Head of caudate nucleus (tissue), 42 donors: ENCODE results near the gene UCHL1.
"Not testable (repeated sequence)": the region's sequence is repeated elsewhere in the genome, so short reads cannot be mapped to it uniquely, and the experiment has no call there.

Source experiments
- DNase-seq, 42 donors: peaks; one replicate each; pipeline versions ENCODE4 v3.0.0 to v3.0.0-alpha.2; 2020 to 2021; ENCODE audit warnings: mixed read lengths in 7 of 42
- intact Hi-C: fragments of 100-400 bp; cut with DNase I; formaldehyde crosslinking; loops from one replicate; pipeline ENCODE4 v1.15.0; 2022

UCHL1 gene

GRCh38 chr4:41227902-41228301 lies 28.8 kb upstream of the UCHL1 start:
- DNase-seq: no peak
- intact Hi-C loops: no loop called here

GRCh38 chr4:41232406-41232805 lies 24.3 kb upstream of the UCHL1 start:
- intact Hi-C loops: no loop called here
- no peak for DNase-seq

GRCh38 chr4:41232856-41233255 lies 23.9 kb upstream of the UCHL1 start:
- DNase-seq: no peak
- intact Hi-C loops: no loop called here

- DNase-seq: no peak
- intact Hi-C loops: no loop called here
Measured at GRCh38 chr4:41236032-41236431, 20.7 kb upstream of the UCHL1 start.

- intact Hi-C loops: no loop called here
- no peak for DNase-seq
Measured at GRCh38 chr4:41236508-41236907, 20.2 kb upstream of the UCHL1 start.

GRCh38 chr4:41241919-41242318 lies 14.8 kb upstream of the UCHL1 start:
- intact Hi-C loops: no loop called here

GRCh38 chr4:41245983-41246382 lies 10.7 kb upstream of the UCHL1 start:
- no peak for DNase-seq
- intact Hi-C loops: no loop called here

More at GRCh38 chr4:41241919-41242318, 14.8 kb upstream of the UCHL1 start:
- DNase-seq: no peak

- intact Hi-C loops: no loop called here
- peak in 20 of 42 donors; percentile 6 to 66 (median 33) for DNase-seq
Measured at GRCh38 chr4:41256131-41256739, 493 bp upstream of the UCHL1 start.

- DNase-seq: peak; percentile 30 to 90 (median 78)
- intact Hi-C loops: no loop called here
Measured at GRCh38 chr4:41257257-41257901, 651 bp downstream of the UCHL1 start.

- intact Hi-C loops: no loop called here
- peak in 6 of 42 donors; percentile 6 to 38 (median 16) for DNase-seq
Measured at GRCh38 chr4:41257906-41258305, 1.2 kb downstream of the UCHL1 start.

- intact Hi-C loops: no loop called here
- peak; percentile 30 to 88 (median 69) for DNase-seq
Measured at GRCh38 chr4:41258783-41259182, 2.1 kb downstream of the UCHL1 start.

GRCh38 chr4:41260116-41260733 lies 3.5 kb downstream of the UCHL1 start:
- peak in 9 of 42 donors; percentile 5 to 53 (median 21) for DNase-seq
- intact Hi-C loops: no loop called here

GRCh38 chr4:41262198-41262597 lies 5.5 kb downstream of the UCHL1 start:
- intact Hi-C loops: no loop called here
- DNase-seq: no peak

GRCh38 chr4:41264212-41264611 lies 7.5 kb downstream of the UCHL1 start:
- no peak for DNase-seq
- intact Hi-C loops: no loop called here

- intact Hi-C loops: no loop called here
- no peak for DNase-seq
Measured at GRCh38 chr4:41267997-41268396, 11.3 kb downstream of the UCHL1 start.

GRCh38 chr4:41268721-41269517 lies 12.2 kb downstream of the UCHL1 start:
- intact Hi-C loops: no loop called here
- DNase-seq: no peak

GRCh38 chr4:41269682-41270081 lies 13.0 kb downstream of the UCHL1 start:
- DNase-seq: no peak
- intact Hi-C loops: no loop called here

GRCh38 chr4:41275931-41276330 lies 19.2 kb downstream of the UCHL1 start:
- DNase-seq, intact Hi-C loops: not testable (repeated sequence)

- intact Hi-C loops: loop anchor here (5.0 kb wide), 2 partner anchors 382 to 607 kb away; no protein-coding TSS in a partner anchor
- no peak for DNase-seq
Measured at GRCh38 chr4:41280010-41280409, 23.3 kb downstream of the UCHL1 start.
